ENCODE data around the gene TSPEAR. TPM values are rescaled to one million over a fixed set of nuclear protein-coding genes. Genes with fewer than 3 reads are reported as not detected.
A peak's percentile ranks its signal among the peaks of the same experiment; 100 is the strongest.
"Not testable (repeated sequence)": the region's sequence is repeated elsewhere in the genome, so short reads cannot be mapped to it uniquely, and the experiment has no call there.

Gene TSPEAR
- polyA plus RNA-seq, 3 donors from 2014 or later, result not detected

GRCh38 chr21:44482581-44483287, 228.6 kb downstream of the TSPEAR start:
- no peak overlapping the region for H3K4me3 Mint-ChIP-seq
- H3K27ac Mint-ChIP-seq, result no peak overlapping the region
- H3K4me1 Mint-ChIP-seq, result peaks cover 0 to 6% of the 10 kb centered on the region in 2 donors
- H3K9me3 Mint-ChIP-seq, result peaks cover 0 to 2% (median 0%) of the 10 kb centered on the region in 6 donors
- DNase-seq, result no peak
- no peaks in the 10 kb centered on the region for H3K36me3 Mint-ChIP-seq
- H3K27me3 Mint-ChIP-seq (ENCODE audit: low read depth in 3 of 3), result peaks cover 2 to 3% (median 3%) of the 10 kb centered on the region in 3 donors

GRCh38 chr21:44480200-44481053, 230.9 kb downstream of the TSPEAR start:
- DNase-seq, result no peak
- Mint-ChIP-seq H3K36me3 (no peaks in the 10 kb centered on the region), H3K9me3 (no peaks in the 10 kb centered on the region), H3K4me1 (peaks cover 0 to 4% of the 10 kb centered on the region in 2 donors), H3K4me3 (no peak overlapping the region), H3K27me3 (ENCODE audit: low read depth in 3 of 3) (peaks cover 3 to 5% (median 3%) of the 10 kb centered on the region in 3 donors), H3K27ac (no peak overlapping the region)

GRCh38 chr21:44479556-44480199, 231.7 kb downstream of the TSPEAR start:
- H3K9me3 Mint-ChIP-seq; H3K4me1 Mint-ChIP-seq; H3K27ac Mint-ChIP-seq; H3K4me3 Mint-ChIP-seq; H3K36me3 Mint-ChIP-seq; H3K27me3 Mint-ChIP-seq (ENCODE audit: low read depth in 3 of 3): not testable (repeated sequence)
- DNase-seq, result peak; percentile 37 to 49 (median 43)

GRCh38 chr21:44478801-44479167, 232.6 kb downstream of the TSPEAR start:
- DNase-seq, result no peak
- Mint-ChIP-seq H3K27ac (no peak overlapping the region), H3K4me1 (peaks cover 0 to 1% of the 10 kb centered on the region in 2 donors), H3K9me3 (no peaks in the 10 kb centered on the region), H3K36me3 (no peaks in the 10 kb centered on the region), H3K27me3 (ENCODE audit: low read depth in 3 of 3) (peaks cover 0 to 5% (median 1%) of the 10 kb centered on the region in 3 donors), H3K4me3 (no peak overlapping the region)

- Mint-ChIP-seq H3K4me3 (no peak overlapping the region), H3K27ac (peak overlapping the region in 1 of 6 donors; percentile 70), H3K9me3 (no peaks in the 10 kb centered on the region), H3K4me1 (peaks cover 0 to 1% of the 10 kb centered on the region in 2 donors), H3K27me3 (ENCODE audit: low read depth in 3 of 3) (peaks cover 0 to 5% (median 1%) of the 10 kb centered on the region in 3 donors), H3K36me3 (no peaks in the 10 kb centered on the region)
- no peak for DNase-seq
Measured at GRCh38 chr21:44478124-44478800, 233.1 kb downstream of the TSPEAR start.

- Mint-ChIP-seq H3K36me3 (no peaks in the 10 kb centered on the region), H3K27me3 (ENCODE audit: low read depth in 3 of 3) (peaks cover 0 to 5% (median 1%) of the 10 kb centered on the region in 3 donors), H3K4me1 (peaks cover 0 to 1% of the 10 kb centered on the region in 2 donors), H3K4me3 (no peak overlapping the region), H3K27ac (no peak overlapping the region), H3K9me3 (no peaks in the 10 kb centered on the region)
- DNase-seq, result no peak
Measured at GRCh38 chr21:44477712-44478111, 233.7 kb downstream of the TSPEAR start.

- H3K27me3 Mint-ChIP-seq (ENCODE audit: low read depth in 3 of 3), result peaks cover 0 to 5% (median 0%) of the 10 kb centered on the region in 3 donors
- peaks cover 0 to 1% of the 10 kb centered on the region in 2 donors for H3K4me1 Mint-ChIP-seq
- no peak overlapping the region for H3K27ac Mint-ChIP-seq
- H3K4me3 Mint-ChIP-seq, result no peak overlapping the region
- no peaks in the 10 kb centered on the region for H3K9me3 Mint-ChIP-seq
- DNase-seq, result no peak
- H3K36me3 Mint-ChIP-seq, result no peaks in the 10 kb centered on the region
Measured at GRCh38 chr21:44477131-44477530, 234.2 kb downstream of the TSPEAR start.

- H3K4me1 Mint-ChIP-seq, result peaks cover 0 to 1% of the 10 kb centered on the region in 2 donors
- peaks cover 0 to 5% (median 1%) of the 10 kb centered on the region in 3 donors for H3K27me3 Mint-ChIP-seq (ENCODE audit: low read depth in 3 of 3)
- no peaks in the 10 kb centered on the region for H3K36me3 Mint-ChIP-seq
Measured at GRCh38 chr21:44475266-44475845, 236.0 kb downstream of the TSPEAR start.

GRCh38 chr21:44473915-44474555, 237.3 kb downstream of the TSPEAR start:
- no peaks in the 10 kb centered on the region for H3K4me1 Mint-ChIP-seq
- no peak overlapping the region for H3K4me3 Mint-ChIP-seq
- no peaks in the 10 kb centered on the region for H3K36me3 Mint-ChIP-seq
- H3K9me3 Mint-ChIP-seq, result no peaks in the 10 kb centered on the region
- H3K27ac Mint-ChIP-seq, result no peak overlapping the region
- peak; percentile 53 to 67 (median 65) for DNase-seq
- peaks cover 0 to 5% (median 1%) of the 10 kb centered on the region in 3 donors for H3K27me3 Mint-ChIP-seq (ENCODE audit: low read depth in 3 of 3)

More at GRCh38 chr21:44475266-44475845, 236.0 kb downstream of the TSPEAR start:
- Mint-ChIP-seq H3K9me3 (no peaks in the 10 kb centered on the region), H3K4me3 (no peak overlapping the region), H3K27ac (no peak overlapping the region)
- DNase-seq, result no peak

- peaks cover 0 to 3% (median 1%) of the 10 kb centered on the region in 3 donors for H3K27me3 Mint-ChIP-seq (ENCODE audit: low read depth in 3 of 3)
- no peaks in the 10 kb centered on the region for H3K4me1 Mint-ChIP-seq
- H3K9me3 Mint-ChIP-seq, result no peaks in the 10 kb centered on the region
- no peaks in the 10 kb centered on the region for H3K36me3 Mint-ChIP-seq
- H3K27ac Mint-ChIP-seq, result peak overlapping the region in 1 of 6 donors; percentile 53
- no peak overlapping the region for H3K4me3 Mint-ChIP-seq
- DNase-seq, result no peak
Measured at GRCh38 chr21:44471996-44472395, 239.4 kb downstream of the TSPEAR start.

GRCh38 chr21:44471341-44471740, 240.0 kb downstream of the TSPEAR start:
- DNase-seq, result no peak
- H3K27me3 Mint-ChIP-seq (ENCODE audit: low read depth in 3 of 3), result peaks cover 0 to 1% (median 0%) of the 10 kb centered on the region in 3 donors
- H3K36me3 Mint-ChIP-seq, result no peaks in the 10 kb centered on the region
- H3K9me3 Mint-ChIP-seq, result no peaks in the 10 kb centered on the region
- H3K27ac Mint-ChIP-seq, result no peak overlapping the region
- H3K4me1 Mint-ChIP-seq, result no peaks in the 10 kb centered on the region
- no peak overlapping the region for H3K4me3 Mint-ChIP-seq

GRCh38 chr21:44467859-44468195, 243.5 kb downstream of the TSPEAR start:
- H3K9me3 Mint-ChIP-seq, result no peaks in the 10 kb centered on the region
- no peak for DNase-seq
- peaks cover 0 to 3% (median 1%) of the 10 kb centered on the region in 3 donors for H3K27me3 Mint-ChIP-seq (ENCODE audit: low read depth in 3 of 3)
- no peak overlapping the region for H3K27ac Mint-ChIP-seq
- H3K4me1 Mint-ChIP-seq, result no peaks in the 10 kb centered on the region
- peaks cover 0 to 4% (median 0%) of the 10 kb centered on the region in 3 donors for H3K36me3 Mint-ChIP-seq
- H3K4me3 Mint-ChIP-seq, result no peak overlapping the region
